Stimulated activated CD4-positive, alpha-beta T cell treated with anti-CD3 and anti-CD28 coated beads, Interleukin-2, amount 100 ng/mL, for 48 hours (primary cell): ENCODE results near the gene NKPD1.

Source experiments
- DNase-seq, 2 donors: peaks; one replicate each; pipeline ENCODE4 v3.0.0-alpha.2; 2020

The NKPD1 gene

DNA sequence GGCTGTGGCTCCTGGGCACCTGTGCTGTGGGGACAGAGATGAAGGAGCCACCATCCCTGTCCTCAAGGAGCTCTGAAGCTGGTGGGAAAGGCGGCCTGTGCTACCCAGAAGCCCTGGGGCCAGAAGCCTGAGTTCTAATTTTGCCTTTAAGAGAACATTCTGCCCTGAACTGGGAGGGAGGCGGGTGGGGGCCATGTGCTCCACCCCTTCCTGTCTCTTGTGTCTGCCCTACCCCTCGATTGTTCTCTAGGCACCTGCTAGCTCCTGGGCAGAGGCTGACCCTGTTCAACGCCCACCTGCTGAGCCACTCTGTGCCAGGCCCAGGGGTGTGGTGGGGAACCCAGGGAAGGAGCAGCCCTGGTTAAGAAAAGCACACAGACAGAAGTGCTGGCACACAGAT, 11.4 kb upstream of the NKPD1 start:
- DNase-seq: no peak

DNA sequence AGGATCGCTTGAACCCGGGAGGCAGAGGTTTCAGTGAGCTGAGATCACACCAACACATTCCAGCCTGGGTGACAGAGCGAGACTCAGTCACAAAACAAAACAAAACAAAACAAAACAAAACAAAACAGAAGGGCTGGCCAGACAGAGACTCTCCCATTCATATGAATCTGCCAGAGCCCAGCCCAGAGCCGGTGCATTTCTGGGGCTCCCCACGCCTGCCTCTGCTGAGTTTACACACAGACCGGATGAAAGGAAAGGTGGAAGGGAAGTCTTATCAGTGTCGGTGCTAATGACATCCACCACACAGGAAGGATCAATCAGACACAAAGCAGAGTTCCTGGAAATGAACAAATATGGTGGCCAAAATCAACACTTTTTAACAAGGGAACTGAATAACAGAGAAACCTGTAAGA, 10.4 kb upstream of the NKPD1 start:
- peak in 1 of 2 donors; percentile 16 for DNase-seq

DNA sequence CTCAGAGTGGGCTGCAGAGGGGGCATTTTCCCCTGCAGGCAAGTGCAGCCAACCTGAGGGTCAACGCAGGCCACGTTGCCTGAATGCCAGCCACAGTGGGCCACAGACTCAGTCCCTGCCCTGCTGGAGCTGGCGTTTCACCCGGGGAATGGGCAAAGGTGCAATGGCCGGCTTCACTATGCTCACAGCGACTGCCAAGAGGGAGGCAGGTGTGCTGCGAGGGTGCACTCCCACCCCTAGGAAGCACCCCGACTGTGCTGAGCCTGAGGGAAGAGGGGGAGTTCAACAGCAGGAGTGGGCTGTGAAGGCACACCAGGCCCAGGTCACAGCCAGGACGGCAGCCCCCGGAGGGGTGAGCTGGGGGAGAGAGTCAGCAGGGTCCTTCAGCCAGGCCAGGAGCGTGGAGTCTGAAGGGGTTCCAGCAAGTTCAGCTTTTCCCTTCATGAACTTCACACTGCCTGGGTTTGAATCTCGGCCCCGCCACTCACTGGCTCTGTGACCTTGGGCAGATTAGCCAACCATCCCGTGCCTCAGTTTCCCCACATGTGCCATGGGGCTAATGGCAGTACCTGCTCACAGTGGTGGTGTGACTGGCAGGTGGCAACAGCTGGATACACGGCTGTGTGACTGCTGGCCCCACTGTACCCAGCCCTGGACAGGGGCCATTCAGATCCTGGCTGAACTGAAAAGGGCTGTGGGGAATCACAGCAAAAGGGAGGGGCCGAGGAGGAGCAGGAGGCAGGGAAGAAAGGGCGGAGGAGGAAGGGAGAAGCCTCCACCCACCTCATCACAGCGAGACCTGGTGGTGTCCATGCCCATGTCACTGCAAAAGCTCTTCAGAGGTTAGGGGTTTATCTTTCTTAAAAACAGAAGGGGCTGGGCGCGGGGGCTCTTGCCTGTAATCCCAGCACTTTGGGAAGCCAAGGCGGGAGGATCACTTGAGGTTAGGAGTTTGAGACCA, 9.6 kb upstream of the NKPD1 start:
- no peak for DNase-seq

DNA sequence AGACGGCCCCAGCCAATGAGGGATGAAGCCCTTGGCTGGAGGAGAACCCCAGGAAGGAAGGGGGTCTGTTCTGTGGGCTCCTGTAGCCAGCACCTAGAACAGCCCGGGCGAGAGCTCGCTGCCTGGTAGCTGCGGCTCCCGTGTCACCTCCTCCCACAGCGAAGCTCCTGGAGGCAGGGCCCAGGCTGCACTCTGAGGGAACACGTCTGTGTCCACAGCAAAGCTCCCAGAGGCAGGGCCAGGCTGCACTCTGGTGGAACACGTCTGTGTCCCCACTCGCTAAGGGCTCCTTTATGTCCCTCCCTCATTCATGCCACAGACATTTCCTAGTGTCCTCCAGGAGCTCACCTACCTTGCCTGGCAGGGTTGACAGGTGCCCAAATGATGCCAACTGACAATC, 8.8 kb upstream of the NKPD1 start:
- DNase-seq: no peak

- no peak for DNase-seq
Observed at GRCh38 chr19:45168767-45169351, 8.1 kb upstream of the NKPD1 start.

DNA sequence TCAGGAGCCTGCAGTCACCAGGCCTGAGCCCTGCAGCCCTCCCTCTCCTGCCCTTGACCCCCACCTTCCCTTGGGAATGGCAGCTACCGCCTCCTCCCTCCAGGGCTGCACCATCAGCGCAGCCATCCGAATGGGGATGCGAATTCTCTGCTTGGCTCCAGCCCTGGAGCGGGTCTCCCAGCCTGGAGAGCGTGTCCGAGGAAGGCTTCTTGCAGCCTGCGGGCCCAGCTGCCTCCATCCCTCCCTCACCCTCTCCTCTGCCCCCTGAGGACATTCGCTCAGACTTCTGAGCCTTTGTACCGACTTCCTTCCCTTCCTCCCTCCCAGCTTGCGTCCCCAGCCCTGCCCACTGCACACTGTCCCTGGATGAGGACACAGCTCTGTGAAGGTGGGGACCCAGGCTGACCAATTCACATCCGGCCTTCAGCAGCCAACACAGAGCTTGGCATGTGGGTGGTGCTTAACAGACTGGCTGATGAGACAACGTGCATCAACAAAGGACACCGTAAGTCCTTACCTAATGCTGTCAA, 6.0 kb upstream of the NKPD1 start:
- no peak for DNase-seq

- DNase-seq: peak in 1 of 2 donors; percentile 55
Observed at GRCh38 chr19:45164577-45165335, 4.0 kb upstream of the NKPD1 start.

DNA sequence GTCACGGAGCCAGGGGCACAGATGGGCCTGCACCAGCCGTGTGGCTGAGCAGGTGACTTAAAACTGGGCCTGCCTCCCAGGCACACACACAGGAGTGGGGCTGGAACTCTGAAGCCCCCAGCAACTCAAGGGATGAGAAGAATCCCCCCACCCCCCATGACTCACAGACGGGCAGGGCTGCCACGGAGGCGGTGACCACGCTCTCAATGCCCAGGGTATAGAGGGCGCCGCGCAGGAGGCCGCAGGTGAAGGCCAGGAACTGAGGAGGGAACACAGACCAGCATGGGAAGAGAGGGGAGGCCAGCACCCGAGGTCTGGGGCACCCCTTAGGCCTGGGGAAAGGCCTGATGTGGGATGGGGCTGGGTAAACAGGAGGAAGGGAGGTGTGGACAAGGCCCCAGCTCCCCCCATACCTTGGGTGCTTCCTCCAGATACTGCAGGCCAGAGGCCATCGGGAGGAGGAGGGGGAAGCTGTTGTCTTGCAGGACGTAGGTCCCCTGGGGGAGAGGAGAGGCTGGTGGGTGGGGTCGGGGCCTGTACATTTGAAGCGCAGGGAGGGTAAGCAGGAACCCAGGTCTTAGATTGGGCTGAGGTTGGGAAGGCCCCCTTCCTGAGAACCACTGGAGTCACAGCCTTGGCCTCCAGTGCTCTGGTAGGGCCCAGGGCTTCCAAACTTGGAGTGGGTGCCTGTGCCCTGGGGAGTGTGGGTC, 3.1 kb upstream of the NKPD1 start:
- DNase-seq: no peak

DNA sequence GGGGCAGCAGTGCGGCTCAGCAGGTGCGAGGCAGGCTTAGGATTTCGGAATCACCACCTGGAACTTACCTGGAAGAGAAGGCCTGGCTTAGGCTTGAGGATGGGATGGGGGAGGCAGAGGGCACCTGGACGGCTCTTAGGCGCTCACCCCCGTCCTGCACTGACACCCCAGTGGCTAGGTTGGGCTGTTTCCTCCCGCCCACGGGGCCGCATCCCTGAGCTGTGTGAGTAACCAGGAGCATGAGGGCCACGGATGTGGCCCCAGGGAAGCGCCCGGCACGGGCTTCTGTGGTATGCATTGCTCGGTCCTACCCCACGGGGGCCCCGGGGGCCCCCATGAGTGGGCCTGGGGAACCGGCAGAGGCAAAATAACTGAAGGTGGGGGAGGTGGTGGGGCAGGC, 2.4 kb upstream of the NKPD1 start:
- DNase-seq: no peak

- DNase-seq: no peak
Observed at GRCh38 chr19:45162608-45163143, 1.9 kb upstream of the NKPD1 start.

- DNase-seq: no peak
Observed at GRCh38 chr19:45161738-45162607, 1.2 kb upstream of the NKPD1 start.

GRCh38 chr19:45159971-45160324, 834 bp downstream of the NKPD1 start:
- DNase-seq: no peak

- no peak for DNase-seq
Observed at GRCh38 chr19:45159210-45159970, 1.4 kb downstream of the NKPD1 start.

DNA sequence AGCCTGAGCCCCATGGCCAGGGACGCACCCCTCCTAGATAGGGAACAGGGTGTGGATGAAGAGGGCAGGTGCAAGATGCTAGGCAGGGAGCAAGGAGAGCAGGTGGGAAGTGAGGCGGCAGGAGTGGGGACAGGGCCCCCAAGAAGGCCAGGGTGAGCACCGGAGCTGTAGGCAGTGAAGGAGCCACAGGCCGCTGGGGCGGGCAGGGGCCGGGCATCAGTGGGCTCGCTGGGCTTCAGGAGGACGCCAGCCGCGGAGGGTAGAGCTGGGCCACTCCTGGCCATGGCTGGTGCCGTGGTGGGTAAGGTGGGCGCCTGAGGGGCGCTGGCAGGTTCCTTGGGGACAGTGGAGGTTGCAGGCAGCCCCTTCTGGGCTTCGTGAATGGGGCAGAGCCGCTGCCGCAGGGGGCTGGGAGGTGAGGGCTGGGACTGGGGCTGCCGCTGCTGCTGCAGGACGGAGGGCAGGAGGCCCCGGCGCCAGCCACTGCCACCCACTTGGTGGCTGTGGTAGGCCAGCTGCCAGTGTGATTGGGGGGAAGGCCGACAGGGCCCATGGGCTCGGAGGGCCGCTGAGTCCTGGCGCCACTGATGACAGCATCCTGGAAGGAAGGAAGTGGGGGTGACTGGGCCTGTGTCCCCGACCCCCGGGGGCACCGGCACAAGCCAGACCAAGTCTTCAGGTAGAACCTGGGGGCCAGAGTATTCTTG, 2.1 kb downstream of the NKPD1 start:
- no peak for DNase-seq

GRCh38 chr19:45156751-45157150, 4.0 kb downstream of the NKPD1 start:
- no peak for DNase-seq

GRCh38 chr19:45156011-45156630, 4.7 kb downstream of the NKPD1 start:
- no peak for DNase-seq

DNA sequence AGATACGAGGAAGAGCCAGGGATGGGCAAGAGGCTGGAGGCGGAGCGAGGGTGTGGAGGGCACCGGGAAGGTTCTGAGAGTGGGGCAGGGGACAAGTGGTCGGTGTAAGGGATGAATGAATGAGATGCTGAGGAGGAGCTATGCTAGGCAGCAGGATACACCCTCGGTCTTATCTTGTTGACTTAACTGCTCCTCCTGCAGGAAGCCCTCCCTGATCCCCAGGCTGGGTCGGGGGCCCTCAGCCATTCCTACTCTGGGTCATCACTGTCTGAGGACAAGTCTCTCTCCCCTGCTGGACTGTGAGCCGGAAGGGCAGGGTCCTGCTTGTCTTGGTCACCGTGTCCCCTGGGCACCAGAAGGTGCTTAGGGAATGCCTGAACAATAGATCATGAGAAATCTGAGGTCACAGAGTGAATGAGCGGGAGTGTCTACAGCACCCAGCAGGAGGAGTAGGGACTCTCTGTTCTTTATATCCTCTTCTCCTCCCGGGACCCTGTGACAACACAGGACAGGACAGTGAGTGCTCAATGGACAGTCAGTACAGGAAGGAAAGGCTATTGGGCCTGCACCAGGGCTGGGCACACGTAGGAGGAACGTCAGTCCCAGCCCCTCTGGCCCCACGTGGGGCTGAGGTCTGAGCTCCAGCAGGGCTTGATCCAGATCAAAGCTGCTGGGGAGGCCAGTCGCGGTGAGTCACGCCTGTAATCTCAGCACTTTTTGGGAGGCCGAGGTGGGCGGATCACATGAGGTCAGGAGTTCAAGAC, 6.5 kb downstream of the NKPD1 start:
- DNase-seq: peak in 1 of 2 donors; percentile 15

- peak; percentile 16 to 34 for DNase-seq
Observed at GRCh38 chr19:45153339-45154063, 7.3 kb downstream of the NKPD1 start.
